ENCODE measurements around the gene PLIN1. TPM values are rescaled to one million over a fixed set of nuclear protein-coding genes. Genes with fewer than 3 reads are reported as not detected.

PLIN1 gene

Small RNAs within 50 kb of the gene (small RNA-seq; reads per million reads assigned to genes)
- not detected for gene RNU6-132P
